ENCODE measurements around the gene MAPK10.

MAPK10 gene

DNA sequence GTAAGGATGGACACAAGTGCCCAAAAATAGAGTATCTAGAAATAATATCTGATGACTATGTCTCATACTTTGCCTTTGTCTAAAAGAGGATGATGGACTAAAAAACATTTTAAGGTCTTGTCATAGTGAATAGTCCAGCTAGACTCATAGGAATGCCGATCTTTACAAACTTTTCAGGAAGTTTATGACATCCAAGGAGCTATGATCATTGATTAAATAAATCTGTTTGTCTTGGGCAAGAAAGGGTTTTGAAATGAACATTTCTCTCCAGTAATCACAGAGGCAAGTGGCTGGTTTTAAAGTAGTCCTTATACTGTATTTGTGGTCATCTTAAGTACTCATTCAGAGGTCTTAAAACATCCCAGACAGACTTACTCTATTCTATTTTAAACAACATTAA lies 109.8 kb downstream of the MAPK10 start:
- TF ChIP-seq CTCF (IDR thresholded peaks at IDR 0.05; ENCODE audit: low read depth, low read length, missing control alignments) = no peak
- no peak for DNase-seq (ENCODE audit: low read depth)
- H3K4me3 ChIP-seq (ENCODE audit: low read depth, low read length) = no peak overlapping the region

DNA sequence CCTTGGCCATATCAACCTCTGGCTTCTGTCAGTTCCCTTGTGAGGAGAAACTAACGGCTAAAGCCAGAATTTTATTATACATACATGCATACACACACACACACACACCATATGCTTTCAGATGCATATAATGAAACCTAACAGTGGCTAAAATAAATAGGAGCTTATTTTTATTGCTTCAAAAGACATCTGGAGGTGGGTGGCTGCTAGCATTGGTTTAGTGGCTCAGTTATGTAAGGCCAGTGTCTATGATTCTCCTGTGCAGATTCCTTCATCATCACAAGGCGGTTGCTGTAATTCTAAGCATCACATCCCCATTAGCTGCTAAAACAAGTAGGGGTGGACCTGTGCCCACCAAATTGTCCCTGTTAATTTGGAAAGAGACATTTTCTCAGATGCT lies 110.8 kb downstream of the MAPK10 start:
- no peak for TF ChIP-seq CTCF (IDR thresholded peaks at IDR 0.05; ENCODE audit: low read depth, low read length, missing control alignments)
- no peak overlapping the region for H3K4me3 ChIP-seq (ENCODE audit: low read depth, low read length)
- DNase-seq (ENCODE audit: low read depth) = no peak

DNA sequence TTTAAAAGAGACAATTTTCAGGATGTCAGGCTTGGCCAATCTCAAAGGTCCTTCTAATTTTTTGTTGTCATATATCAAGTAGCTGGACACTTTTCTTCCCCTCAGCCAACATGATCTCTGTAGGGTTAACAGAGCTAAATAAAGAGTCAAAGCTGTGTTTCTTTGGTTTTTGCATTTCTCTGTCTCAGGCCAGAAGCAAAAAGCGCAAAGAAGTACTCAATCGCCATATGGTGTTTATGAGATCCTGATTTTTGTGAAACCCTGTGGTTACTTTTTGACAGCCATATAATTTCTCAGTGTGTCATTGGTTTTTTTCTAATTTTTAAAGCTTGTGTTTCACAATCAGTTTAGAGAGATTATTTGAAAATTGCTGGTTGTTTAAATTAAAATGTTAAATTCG lies 111.9 kb downstream of the MAPK10 start:
- H3K4me3 ChIP-seq (ENCODE audit: low read depth, low read length) = no peak overlapping the region
- TF ChIP-seq CTCF (IDR thresholded peaks at IDR 0.05; ENCODE audit: low read depth, low read length, missing control alignments) = no peak
- DNase-seq (ENCODE audit: low read depth) = no peak

DNA sequence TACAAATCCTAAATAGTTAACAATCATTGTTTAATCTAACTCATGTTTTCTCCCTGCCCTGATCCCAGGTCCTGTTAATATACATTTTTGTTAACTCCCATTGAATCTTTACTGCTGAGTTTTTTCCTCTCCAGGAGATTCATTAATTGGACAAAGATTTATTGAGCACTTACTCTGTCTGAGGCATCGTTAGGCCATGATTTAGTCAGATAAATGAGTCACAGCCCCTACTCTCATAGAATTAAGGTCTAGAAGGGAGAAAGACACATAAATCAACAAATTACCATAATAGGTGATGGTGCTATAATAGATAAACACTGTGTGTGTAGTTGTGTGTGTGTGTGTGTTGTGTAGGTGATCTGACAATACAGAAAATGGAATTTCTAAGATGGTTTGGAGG lies 112.5 kb downstream of the MAPK10 start:
- no peak for DNase-seq (ENCODE audit: low read depth)
- H3K4me3 ChIP-seq (ENCODE audit: low read depth, low read length) = no peak overlapping the region
- TF ChIP-seq CTCF (IDR thresholded peaks at IDR 0.05; ENCODE audit: low read depth, low read length, missing control alignments) = no peak

DNA sequence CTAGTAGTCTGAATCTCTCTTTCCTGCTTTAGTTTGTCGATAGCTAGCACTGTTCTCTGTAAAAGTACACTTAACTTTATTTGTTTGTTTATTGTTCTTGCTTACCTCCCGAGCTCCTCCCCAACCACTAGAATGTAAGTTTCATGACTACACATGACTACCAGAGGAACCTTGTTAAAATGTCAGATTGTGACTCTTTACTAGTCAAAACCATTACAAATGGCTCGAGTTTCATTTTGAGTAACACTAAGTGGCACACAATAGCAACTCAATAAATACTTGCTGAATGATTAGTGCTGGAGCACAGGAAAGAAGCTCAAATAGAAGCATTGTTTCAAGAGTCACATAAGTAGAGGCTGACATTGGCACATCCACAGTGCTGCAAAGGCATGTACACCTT lies 116.1 kb downstream of the MAPK10 start:
- TF ChIP-seq CTCF (IDR thresholded peaks at IDR 0.05; ENCODE audit: low read depth, low read length, missing control alignments) = no peak
- no peak for DNase-seq (ENCODE audit: low read depth)
- H3K4me3 ChIP-seq (ENCODE audit: low read depth, low read length) = no peak overlapping the region

- no peak for TF ChIP-seq CTCF (IDR thresholded peaks at IDR 0.05; ENCODE audit: low read depth, low read length, missing control alignments)
- H3K4me3 ChIP-seq (ENCODE audit: low read depth, low read length) = no peak overlapping the region
- DNase-seq (ENCODE audit: low read depth) = no peak
Measured at GRCh38 chr4:86242677-86243076, 117.2 kb downstream of the MAPK10 start.

GRCh38 chr4:86235549-86235948 lies 124.3 kb downstream of the MAPK10 start:
- TF ChIP-seq CTCF (IDR thresholded peaks at IDR 0.05; ENCODE audit: low read depth, low read length, missing control alignments) = no peak
- no peak overlapping the region for H3K4me3 ChIP-seq (ENCODE audit: low read depth, low read length)
- DNase-seq (ENCODE audit: low read depth) = no peak
